ENCODE measurements around the gene HTT.
"Not testable (repeated sequence)": the region's sequence is repeated elsewhere in the genome, so short reads cannot be mapped to it uniquely, and the experiment has no call there.

The HTT gene

DNA sequence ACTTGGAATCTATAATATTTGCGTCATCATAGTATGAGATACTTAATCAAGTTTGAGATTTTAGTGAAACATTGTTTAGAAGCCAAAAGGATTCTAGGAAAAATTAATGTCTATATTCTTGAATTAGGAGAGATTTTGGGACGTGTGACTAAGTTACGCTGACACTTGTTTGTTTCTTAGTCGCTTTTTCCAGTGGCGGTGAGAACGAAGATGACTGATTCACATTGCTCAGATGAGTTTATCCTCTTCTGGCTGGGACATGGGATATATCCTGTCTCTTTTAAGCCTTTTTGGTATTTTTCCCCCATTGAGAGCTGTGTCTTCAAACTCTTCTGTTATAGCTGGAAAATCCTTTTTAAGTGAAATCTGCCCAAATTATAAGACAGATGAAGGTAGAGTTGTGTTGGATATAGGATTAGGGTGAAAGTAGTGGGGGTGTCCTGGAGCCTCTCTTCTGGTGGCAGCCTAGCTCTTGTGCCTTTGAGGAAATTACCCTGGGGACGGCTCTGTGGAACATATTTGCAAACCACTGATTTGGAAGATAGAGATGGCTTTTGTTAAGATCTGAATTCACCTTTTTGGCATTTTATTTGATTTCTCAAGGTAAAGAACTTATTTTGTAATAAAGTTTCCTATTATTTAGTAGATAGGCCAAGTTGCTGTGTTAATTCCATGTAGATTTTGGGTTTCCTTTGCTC, 49.7 kb downstream of the HTT start:
- DNase-seq, result no peak

DNA sequence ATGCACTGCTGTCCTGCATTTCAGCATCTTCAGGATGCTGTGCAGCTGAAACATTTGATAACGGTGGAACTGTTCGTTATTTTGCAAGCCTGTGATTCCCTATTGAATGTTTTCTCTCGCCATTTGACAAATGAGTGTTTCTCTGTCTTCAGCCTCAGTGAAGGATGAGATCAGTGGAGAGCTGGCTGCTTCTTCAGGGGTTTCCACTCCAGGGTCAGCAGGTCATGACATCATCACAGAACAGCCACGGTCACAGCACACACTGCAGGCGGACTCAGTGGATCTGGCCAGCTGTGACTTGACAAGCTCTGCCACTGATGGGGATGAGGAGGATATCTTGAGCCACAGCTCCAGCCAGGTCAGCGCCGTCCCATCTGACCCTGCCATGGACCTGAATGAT, 52.6 kb downstream of the HTT start:
- no peak for DNase-seq

DNA sequence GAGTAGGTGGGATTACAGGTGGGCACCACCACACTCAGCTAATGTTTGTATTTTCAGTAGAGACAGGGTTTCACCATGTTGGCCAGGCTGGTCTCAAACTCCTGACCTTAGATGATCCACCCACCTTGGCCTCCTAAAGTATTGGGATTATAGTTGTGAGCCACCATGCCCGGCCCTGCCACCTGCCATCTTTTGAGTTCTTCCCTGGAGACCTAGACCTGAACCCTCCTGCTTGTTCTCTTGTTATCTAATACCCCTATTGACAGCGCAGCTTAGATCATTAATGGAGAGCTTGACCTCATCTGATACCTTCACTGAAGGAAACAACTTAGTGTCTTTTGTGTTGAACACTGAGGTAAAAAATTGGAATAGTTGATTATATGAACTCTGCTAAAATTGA, 53.6 kb downstream of the HTT start:
- no peak for DNase-seq

DNA sequence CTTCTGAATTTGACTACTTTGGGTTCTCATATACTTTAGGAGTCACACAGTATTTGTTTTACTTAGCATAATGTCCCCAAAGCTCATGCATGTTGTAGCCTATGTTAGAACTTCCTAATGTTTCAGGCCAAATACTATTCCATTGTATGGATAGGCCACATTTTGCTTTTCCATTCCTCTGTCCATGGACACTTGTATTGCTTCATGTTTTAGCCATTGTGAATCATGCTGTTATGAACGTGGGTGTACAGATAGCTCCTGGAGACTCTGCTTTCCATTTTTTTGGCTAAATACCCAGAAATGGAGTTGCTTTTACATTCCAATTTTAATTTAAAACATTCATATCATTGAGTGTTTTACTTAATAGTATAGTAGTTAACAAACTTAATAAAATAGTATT, 54.5 kb downstream of the HTT start:
- DNase-seq, result no peak

DNA sequence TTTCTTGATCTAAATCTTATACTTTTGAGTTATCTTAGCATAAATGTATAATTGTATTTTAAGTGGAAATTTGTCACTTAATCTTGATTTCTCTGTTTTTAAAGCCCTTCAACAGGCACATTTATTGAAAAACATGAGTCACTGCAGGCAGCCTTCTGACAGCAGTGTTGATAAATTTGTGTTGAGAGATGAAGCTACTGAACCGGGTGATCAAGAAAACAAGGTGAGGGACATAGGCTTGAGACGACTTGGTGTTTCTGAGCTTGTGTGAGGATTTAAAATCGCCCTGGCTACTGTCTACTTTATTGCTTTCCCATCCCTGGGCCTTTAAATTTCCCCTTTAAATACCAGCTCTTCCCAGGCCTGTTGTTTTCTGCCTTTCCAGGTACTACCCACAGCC, 55.7 kb downstream of the HTT start:
- DNase-seq, result no peak

DNA sequence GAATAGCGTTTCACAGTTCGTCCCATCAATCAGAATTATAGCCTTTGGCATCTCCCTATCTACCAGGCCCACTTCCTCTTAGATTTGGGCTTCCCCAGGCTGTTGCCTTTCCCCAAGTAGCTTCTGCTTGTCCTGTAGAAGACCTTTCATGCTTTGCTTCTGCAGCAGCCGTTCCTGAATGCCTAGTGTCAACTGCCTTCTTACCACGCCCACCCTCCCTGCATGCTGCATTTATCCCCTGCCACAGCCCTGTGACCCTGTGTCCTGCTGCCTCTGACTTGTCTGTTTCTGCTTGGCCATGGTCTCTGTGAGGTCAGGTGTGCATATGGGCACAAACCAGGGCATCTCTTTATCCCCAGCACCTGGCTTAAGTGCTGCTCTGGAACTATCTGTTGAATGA, 56.3 kb downstream of the HTT start:
- no peak for DNase-seq

DNA sequence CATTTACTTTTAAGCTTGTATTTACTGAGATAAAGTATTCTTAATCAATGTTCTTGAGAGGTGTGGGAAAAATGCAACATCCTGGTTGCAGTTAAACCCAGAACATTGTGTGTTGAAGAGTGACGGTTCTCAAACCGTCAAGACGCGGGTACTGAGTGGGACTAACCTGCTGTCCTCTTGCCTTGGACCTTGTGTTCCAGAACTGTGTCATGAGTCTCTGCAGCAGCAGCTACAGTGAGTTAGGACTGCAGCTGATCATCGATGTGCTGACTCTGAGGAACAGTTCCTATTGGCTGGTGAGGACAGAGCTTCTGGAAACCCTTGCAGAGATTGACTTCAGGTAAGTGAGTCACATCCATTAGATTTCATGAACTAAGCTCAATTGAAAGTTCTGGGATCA, 59.7 kb downstream of the HTT start:
- no peak for DNase-seq

DNA sequence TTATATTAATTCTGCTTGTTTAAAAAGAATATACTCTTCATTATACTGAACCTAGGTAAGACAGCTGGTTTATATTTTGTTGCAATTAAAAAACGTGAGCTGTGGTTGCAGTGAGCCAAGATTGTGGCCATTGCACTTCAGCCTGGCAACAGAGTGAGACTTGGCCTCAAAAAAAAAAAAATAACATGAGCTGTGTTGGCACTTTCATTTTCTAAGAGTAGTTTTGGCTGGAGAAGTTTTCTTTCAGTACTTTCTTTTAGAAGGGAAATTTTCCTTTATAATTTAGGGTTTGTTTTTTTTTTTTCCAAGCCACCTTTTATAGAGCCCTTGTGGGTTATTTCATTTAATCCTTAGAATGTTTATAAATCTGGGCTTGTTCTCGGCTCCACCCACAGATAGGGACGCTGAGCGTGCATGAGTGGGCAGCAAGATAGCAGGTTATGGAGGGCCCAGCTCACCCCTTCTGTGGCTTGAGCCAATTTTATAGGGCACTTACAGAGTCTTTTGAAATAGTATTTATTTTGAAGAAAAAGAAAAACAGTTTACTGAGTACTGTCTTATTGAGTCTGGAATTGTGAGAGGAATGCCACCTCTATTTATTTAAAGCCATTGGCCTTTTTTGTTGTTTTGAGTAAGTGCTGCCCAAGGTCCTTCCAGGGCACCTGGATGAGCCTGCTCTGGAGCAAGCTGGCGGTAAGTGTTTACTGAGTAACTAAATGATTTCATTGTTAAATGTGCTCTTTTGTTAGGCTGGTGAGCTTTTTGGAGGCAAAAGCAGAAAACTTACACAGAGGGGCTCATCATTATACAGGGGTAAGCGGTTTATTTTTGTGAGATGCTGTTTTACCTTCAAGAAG, 60.9 kb downstream of the HTT start:
- no peak for DNase-seq

DNA sequence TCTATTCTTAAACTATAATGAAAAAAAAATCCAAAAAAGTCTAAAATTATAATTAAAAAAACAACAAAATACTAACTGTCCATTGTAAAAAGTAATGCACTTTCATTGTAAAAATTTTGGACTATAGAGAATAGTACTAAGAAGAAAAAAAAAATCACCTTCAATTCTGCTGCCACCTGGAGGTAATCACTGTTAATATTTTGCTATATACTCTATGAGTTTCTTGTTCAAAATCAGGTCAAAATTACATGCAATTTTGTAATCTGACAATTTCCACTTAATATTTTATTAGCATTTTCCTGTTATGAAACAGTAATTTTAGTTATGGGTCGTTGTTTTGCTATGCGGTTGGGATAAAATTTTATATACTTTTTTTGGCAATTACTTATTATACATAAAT, 62.0 kb downstream of the HTT start:
- DNase-seq, result peak; percentile 29

DNA sequence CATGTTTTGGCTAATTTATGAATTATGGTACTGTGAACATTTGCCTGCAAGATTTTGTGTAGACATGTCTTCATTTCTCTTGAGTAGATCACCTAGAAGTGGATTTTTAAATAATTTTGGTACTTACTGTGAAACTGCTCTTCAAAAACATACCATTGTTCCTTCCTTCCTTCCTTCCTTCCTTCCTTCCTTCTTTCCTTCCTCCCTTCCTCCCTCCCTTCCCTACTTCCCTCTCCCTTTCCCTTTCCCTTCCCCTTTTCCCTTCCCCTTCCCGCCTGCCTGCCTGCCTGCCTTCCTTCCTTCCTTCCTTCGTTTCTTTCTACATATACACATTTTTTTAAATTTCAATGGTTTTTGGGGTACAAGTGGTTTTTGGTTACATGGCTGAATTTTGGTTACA, 63.4 kb downstream of the HTT start:
- no peak for DNase-seq

DNA sequence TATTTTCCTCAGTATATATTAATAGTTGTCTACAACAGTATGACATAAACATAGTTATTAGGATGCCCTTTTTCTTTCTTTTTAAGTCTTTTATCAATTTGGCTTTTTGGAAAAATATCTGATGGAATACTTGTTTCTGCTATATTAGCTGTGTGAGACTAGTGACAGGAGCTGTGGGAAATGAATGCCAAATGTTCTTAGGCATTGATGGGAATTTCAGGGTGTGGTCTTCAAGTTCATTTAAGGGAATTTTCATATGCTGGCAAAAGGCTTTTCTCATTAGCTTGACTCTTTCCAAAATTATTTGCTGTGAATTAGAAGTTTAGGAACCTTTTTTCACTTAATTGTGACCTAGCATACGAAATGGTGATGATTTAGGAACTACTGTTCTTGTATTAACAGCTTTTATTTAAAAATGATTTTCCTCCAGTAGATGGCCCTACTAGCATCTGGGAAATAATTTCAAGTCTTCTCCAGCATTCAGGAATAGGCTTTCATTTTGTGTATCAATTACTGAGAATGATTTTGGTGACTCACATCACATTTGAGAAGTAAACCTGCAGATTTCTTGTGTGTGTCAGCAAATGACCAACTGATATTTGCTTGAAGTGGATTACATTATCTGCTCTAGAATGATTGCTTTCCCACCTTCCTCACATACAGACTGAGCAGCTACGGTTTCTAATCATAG, 70.9 kb downstream of the HTT start:
- DNase-seq, result peak; percentile 26

DNA sequence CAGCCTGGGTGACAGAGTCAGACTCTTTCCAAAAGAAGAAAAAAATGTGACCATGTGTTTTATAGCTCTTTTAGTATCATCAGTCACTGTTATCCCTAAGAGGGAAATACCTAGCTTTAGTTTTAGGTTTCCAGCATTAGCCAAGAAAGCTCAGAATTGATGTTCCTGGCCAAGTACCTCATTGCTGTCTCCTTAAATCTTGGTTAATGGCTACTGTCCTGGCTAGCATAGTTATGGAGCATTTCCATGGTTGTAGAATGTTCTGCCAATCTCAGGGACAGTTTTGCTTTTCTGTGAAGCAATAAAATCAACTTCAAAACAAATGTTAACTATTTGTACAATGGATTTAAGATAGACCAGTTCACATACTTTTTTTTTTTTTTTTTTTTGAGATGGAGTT, 74.4 kb downstream of the HTT start:
- DNase-seq, result no peak

DNA sequence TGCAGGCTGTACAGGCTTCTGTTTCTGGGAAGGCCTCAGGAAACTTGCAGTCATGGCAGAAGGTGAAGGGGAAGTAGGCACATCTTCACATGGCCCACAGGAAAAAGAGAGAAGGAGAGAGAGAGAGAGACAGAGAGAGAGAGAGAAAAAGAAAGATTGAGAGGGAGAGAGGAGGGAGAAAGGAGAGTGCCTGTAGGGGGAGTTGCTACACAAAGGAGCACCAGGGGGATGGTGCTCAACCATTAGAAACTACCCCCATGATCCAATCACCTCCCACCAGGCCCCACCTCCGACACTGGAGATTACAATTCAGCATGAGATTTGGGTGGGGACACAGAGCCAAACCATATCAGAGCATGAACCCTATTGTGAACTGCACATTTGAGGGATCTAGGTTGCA, 76.8 kb downstream of the HTT start:
- not testable (repeated sequence) for DNase-seq

DNA sequence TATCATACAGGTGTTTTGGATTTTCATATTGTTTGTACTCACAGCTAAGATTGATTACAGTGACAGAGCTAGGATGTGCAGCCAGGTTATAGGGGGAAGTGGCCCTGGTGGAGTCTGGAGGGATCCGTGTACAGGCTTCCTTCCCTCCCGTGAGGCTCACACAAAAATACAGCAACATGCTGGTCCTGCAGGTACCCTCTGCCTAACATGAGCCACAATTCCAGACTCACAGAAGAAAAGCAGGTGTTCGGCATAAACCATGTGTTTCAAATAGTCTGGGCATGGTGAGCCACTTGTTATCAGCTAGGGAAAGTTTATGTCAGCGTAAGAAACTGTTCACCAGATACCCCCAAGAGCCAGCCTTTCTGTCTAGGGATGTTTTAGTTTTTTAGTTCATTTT, 82.9 kb downstream of the HTT start:
- DNase-seq, result no peak

DNA sequence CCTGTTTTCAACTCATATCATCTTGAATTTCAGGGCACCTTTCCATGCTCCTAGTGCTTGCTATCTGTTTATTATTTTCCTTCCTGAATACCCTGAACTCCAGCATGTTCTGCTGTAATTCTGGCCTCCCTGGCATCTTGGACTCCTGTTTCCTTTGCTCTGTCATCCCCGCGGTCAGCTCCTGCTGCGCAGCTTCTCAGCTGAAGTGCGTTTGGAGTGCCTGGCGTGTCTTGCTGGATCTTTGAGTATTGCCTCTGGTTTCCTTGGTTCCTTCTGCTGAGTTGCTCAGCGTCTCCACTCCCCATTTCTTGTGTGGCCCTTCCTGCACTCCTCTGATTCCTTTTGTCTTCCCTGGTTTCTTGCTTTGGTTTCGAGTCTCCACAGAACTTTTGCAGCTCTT, 84.4 kb downstream of the HTT start:
- DNase-seq, result no peak

DNA sequence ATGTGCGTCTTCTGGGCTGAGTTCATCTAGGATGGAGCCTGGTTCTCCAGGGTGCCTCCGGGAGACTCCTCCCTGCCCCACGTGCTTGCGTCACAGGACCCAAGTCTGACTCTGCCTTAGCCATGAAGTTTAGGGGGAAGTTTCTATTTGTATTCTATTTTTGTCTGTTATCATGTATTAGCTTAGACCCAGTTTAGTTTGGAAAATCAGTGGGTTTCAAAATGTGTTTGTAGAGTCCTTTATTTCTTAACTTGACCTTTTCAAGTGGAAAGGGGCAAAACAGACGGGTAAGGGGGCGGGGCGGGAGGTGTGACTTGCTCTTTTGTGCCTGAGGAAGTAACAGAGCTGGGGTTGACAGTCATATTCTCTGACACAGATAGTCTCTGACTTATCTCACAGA, 86.0 kb downstream of the HTT start:
- peak; percentile 39 for DNase-seq

DNA sequence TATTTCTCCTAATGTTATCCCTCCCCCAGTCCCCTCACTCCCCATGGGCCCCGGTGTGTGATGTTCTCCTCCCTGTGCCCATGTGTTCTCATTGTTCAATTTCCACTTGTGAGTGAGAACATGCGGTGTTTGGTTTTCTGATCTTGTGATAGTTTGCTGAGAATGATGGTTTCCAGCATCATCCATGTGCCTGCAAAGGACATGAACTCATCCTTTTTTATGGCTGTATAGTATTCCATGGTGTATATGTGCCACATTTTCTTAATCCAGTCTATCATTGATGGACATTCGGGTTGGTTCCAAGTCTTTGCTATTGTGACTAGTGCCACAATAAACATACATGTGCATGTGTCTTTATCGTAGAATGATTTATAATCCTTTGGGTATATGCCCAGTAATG, 86.6 kb downstream of the HTT start:
- DNase-seq, result not testable (repeated sequence)

DNA sequence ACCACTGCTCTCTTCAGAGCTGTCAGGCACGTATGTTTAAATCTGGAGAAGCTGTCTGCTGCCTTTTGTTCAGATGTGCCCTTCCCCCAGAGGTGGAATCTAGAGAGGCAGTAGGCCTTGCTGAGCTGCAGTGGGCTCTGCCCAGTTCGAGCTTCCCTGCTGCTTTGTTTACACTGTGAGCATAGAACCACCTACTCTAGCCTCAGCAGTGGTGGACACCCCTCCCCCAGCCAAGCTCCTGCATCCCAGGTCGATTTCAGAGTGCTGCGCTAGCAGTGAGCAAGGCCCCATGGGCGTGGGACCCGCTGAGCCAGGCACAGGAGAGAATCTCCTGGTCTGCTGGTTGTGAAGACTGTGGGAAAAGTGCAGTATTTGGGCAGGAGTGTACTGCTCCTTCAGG, 92.0 kb downstream of the HTT start:
- not testable (repeated sequence) for DNase-seq

DNA sequence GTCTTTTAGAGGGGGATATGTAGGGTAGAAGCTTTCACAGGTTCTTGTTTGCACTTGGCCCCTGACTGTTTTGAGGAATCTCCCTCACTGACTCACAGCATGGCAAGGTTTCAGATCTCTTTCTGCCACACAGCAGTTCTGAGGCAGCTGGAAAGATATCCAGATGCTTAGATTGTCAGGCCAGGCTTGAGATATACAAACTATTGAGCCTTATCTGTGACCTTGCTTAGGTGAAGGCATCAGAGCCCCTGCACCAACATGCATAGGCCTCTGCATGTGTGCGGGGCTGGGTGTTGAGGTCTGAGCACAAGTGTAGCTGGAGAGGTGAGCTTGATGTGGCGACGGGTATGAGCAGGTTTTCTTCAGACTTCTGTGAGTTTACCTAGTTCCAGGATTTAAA, 93.5 kb downstream of the HTT start:
- peak; percentile 30 for DNase-seq

DNA sequence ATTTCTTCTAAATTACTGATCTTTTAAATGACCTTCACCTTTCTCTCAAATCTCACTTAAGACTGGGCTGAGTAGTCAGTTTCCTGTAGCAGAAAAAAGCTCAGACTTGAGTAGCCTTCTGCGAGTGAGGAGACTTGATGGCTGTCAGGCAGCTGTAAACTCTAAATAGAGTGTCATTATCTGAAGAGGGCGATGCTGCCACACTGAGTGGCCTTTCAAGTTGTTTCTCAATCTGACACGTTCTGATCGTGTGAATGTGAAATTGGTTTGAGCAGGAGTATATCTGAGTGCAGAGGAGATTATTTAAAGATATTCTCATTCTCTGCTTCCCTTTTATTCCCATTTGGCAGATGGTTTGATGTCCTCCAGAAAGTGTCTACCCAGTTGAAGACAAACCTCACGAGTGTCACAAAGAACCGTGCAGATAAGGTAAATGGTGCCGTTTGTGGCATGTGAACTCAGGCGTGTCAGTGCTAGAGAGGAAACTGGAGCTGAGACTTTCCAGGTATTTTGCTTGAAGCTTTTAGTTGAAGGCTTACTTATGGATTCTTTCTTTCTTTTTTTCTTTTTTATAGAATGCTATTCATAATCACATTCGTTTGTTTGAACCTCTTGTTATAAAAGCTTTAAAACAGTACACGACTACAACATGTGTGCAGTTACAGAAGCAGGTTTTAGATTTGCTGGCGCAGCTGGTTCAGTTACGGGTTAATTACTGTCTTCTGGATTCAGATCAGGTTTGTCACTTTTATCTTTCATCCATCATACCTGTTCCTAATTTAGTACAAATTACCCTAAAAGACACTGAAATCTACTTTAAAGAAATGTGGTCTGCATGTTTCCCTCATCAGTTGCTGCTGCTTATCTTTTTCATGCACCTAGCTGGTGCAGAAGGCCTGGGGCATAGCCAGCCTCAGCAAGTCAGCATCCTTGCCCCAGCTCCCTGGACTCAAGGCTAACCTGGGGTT, 100.2 kb downstream of the HTT start:
- DNase-seq, result no peak

DNA sequence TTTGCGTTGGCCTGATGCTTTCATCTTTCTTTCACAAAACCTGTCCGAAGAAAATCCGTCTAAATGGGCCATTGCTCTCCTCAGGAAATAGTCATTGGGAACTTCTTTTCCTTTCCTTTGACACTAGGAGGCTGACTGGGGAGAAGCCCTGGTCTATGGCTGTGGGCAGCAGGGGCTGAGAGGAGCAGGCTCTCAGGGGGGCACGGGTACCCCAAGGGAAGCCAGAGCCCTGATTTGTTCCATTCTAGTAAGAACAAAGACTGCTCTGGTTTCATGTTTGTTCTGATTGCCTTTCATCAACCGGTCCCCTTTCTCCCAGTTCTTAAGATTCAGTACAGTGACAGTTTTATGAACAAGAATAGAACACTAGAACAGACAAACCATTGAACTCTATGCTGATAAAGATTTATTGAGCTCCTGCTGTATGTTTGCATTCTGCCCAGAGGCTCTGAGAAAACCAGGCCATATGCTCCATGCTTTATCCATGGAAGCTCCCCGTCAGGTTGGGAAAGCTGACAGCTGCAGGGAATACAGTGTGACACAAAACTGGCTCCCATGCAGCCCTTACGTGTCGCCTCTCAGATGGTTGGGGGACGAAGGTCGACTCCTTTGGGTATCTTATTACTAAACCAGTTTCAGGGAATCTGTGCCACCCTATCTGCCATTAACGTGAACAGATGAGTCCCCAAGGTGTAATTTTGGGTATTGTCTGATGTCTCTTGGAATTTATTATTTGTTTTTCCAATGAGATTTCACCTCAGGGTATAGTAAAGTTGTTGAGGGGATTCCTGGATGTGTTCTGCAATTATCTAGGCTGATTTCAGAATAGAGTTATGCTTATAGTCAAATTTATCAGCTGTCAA, 102.1 kb downstream of the HTT start:
- DNase-seq, result no peak

DNA sequence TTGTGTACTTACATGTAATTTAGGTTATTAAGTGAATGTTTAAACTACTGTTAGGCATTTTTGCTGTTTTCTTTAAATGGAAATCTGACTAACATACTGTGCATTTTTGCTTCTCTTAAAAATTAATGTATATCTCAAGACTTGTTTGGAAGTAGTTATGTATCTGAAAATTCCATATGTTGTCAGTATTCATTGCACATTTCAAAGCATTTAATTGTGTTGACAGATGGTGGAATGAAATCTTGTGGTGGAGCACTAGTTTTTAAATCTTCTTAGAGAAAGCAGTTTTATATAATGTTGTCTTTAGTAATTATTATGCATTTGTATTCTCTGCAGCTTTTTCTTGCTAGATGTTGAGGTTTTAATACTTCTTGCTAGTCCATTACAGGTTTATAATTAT, 102.9 kb downstream of the HTT start:
- DNase-seq, result no peak
